ENCODE data around the gene INMT. TPM values are rescaled to one million over a fixed set of nuclear protein-coding genes. Genes with fewer than 3 reads are reported as not detected.

Gene INMT
- polyA plus RNA-seq, 1 experiment, result 6.6 TPM

DNA sequence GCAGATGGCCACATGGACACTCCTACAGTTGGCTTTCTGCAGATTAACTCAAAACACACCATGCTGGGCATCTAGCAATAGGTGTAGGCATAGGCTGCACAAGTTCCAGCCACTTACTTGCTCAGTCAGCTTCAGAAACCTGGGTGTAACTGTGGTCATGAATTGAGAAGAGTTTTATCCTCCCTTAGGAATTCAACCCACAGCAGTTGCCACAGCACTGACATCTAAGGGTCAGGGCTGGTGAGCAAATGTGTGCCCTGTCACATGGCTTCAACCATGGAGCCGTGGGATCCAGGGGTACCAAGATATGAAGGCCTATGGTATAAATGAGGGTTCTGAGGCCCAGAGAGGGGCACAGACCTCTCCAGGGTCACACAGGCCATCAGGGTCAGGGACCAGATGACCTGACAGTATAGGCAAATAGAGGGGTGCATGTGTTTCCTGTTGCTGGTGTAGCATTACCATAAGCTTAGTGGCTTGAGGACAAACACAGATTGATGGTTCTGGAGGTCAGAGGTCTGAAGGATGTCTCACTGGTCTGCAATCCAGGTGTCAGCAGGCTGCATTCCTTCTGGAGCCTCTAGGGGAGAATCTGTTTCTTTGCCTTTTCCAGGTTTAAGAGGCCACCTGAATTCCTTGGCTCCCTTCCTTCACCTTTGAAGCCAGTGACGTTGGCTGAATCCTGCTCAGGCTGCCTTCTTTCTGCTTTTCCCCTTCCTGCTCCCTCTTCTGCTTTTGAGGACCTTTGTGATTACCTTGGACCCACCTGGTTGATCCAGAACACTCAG is 43.4 kb downstream of the INMT start:
- no peaks in the 10 kb centered on the region for H3K27me3 ChIP-seq (ENCODE audit: control insufficient read depth, insufficient read depth, low read length)

DNA sequence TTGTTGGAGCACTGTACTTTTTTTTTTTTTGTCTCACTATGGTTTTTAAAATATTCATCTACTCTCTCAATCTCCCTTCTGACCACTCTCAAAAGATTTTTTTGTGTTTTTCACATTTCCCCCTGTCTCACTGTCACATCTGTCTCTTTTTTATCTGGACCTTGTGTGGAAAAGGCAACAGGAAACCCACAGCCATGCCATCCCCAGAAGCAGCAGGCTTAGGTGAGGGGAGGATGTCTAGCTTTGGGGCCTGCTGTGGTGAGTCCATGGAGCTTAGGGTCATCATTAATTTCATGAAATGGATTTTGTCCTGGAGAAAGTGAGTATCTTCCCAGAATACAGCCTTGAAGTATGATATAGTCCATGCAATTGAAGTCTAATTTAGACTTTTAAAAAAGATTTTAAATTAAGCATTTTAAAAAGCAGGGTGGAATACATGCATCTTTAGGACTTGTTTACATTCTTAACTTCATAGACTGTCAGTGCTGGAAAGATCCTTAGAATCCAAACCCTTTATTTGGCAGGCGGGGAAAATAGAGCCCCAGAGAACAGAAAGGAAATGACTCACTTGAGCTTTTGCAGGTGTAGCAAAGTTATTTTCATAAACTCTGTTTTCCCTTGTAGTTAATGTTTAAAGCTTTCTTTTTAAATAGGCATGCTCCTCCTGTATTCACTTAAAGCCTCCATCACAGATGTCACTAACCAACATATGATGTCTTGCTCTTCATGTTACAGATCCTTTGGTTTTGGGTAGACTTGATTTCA is 44.4 kb downstream of the INMT start:
- TF ChIP-seq, protein P1, sequence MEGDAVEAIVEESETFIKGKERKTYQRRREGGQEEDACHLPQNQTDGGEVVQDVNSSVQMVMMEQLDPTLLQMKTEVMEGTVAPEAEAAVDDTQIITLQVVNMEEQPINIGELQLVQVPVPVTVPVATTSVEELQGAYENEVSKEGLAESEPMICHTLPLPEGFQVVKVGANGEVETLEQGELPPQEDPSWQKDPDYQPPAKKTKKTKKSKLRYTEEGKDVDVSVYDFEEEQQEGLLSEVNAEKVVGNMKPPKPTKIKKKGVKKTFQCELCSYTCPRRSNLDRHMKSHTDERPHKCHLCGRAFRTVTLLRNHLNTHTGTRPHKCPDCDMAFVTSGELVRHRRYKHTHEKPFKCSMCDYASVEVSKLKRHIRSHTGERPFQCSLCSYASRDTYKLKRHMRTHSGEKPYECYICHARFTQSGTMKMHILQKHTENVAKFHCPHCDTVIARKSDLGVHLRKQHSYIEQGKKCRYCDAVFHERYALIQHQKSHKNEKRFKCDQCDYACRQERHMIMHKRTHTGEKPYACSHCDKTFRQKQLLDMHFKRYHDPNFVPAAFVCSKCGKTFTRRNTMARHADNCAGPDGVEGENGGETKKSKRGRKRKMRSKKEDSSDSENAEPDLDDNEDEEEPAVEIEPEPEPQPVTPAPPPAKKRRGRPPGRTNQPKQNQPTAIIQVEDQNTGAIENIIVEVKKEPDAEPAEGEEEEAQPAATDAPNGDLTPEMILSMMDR (IDR thresholded peaks at IDR 0.05; ENCODE audit: low read depth, low read length), result no peak
- CTCF ChIA-PET, result interaction anchor here (0.7 to 2.8 kb wide), 6 partner anchors 56 to 326 kb away, joined by 3 to 14 read pairs (median 6); no protein-coding TSS in a partner anchor
- Histone ChIP-seq H3K27me3 (ENCODE audit: control insufficient read depth, insufficient read depth, low read length) (no peaks in the 10 kb centered on the region), H3K9me3 (ENCODE audit: control insufficient read depth, insufficient read depth, low read length) (no peaks in the 10 kb centered on the region), H3K4me3 (ENCODE audit: low read depth, low read length) (no peak overlapping the region), H3K27ac (ENCODE audit: low read depth, low read length) (peak overlapping the region; percentile 66)
- peak; percentile 59 for DNase-seq (ENCODE audit: low read depth, low spot score)
- POLR2A ChIA-PET, result interaction anchor here (0.7 to 0.8 kb wide), 3 partner anchors 43 to 70 kb away, joined by 3 to 6 read pairs (median 5); no protein-coding TSS in a partner anchor

More for the DNA sequence above, 43.4 kb downstream of the INMT start:
- POLR2A ChIA-PET, result no interaction called here
- TF ChIP-seq, protein P1 (IDR thresholded peaks at IDR 0.05; ENCODE audit: low read depth, low read length), result no peak
- H3K9me3 ChIP-seq (ENCODE audit: control insufficient read depth, insufficient read depth, low read length), result no peaks in the 10 kb centered on the region
- H3K4me3 ChIP-seq (ENCODE audit: low read depth, low read length), result no peak overlapping the region
- CTCF ChIA-PET, result interaction anchor here (1.6 to 2.8 kb wide), 4 partner anchors 55 to 327 kb away, joined by 5 to 14 read pairs (median 10); no protein-coding TSS in a partner anchor
- H3K27ac ChIP-seq (ENCODE audit: low read depth, low read length), result peak overlapping the region; percentile 66
- DNase-seq (ENCODE audit: low read depth, low spot score), result no peak

DNA sequence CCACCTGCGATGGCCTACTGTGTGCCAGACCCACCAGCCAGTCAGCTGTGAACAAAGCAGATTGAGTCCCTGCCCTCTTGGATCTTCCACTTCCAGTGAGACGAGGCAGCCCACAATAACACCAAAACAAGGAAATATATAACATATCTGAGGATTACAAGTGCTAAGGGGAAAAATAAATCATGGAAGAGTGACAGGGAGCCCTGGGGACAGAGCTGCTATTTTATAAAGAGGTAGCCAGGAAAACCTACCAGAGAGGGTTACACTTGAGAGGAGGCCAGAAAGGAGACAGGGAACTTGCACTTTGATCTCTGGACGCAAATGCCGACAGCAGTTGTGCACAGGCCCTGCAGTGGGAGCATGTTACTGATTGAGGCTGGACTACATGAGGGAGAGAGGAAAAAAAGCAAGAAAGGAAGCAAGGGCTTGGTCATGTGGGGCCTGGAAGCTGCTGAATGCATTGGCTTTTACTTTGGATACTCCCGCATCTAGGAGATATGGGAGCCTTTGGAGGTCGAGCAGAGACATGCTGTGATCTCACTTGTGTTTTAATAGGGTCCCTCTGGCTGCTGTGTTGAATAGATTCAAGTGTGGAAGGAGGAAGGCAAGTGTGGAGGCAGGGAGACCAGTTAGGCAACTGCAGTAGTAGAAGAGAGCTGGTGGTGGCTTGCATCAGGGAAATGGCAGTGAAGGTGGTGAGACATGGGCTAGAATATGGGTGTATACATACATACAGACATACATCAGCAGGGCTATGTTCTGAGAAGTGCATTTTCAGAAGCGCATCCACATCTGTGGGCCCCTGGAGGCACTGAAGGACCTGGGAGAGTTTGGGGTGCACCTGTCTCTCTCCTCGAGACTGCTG is 45.5 kb downstream of the INMT start:
- CTCF ChIA-PET, result interaction anchor here (0.7 to 2.8 kb wide), 5 partner anchors 57 to 325 kb away, joined by 3 to 14 read pairs (median 8); no protein-coding TSS in a partner anchor
- no peaks in the 10 kb centered on the region for H3K27me3 ChIP-seq (ENCODE audit: control insufficient read depth, insufficient read depth, low read length)
- POLR2A ChIA-PET, result interaction anchor here (0.6 to 0.7 kb wide), 2 partner anchors 44 to 138 kb away, joined by 5 to 6 read pairs; no protein-coding TSS in a partner anchor
- no peak overlapping the region for H3K4me3 ChIP-seq (ENCODE audit: low read depth, low read length)
- no peak for DNase-seq (ENCODE audit: low read depth, low spot score)
- TF ChIP-seq, protein P1 (IDR thresholded peaks at IDR 0.05; ENCODE audit: low read depth, low read length), result no peak
- H3K27ac ChIP-seq (ENCODE audit: low read depth, low read length), result peak overlapping the region; percentile 33
- H3K9me3 ChIP-seq (ENCODE audit: control insufficient read depth, insufficient read depth, low read length), result no peaks in the 10 kb centered on the region

DNA sequence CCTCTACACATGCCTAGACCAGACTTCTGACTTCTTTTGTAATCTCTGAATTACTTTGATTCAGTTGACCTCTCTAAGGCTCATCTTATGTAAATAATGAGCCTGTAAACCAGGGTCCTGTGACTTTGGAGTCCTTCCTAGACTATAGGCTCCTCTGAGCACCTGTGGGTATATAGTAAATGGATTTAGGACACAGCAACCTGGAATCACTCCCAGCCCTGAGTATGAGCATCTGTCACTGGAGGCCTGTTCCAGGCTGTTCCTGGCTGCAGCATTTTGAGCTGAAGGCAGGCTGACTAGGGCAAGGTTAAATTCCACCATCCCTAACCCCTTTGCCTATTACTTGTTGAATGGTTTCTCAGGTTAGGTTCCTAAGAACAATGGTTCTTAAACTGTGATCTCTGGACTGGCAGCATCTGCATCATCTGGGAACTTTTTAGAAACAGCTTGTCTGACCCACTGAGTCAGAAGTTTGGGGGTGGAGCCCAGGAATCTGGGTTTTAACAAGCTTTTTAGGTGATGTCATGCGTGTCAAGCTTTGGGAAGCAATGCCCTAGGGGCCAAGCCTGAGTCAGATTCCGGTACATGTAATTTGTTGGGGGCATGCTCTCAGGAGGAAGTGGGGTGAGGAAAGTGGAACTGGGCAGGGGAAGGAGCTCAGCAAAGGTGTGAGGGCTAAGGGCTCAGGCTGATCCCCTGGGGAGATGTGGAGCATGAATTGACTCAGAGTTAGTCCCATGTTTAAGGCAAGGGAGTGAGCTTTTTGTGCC is 47.5 kb downstream of the INMT start:
- POLR2A ChIA-PET, result interaction anchor here (1.1 to 1.3 kb wide), 2 partner anchors 49 to 323 kb away, joined by 3 to 5 read pairs; no protein-coding TSS in a partner anchor
- DNase-seq (ENCODE audit: low read depth, low spot score), result peak; percentile 75
- CTCF ChIA-PET, result interaction anchor here (0.7 to 2.1 kb wide), 9 partner anchors 20 to 323 kb away, joined by 3 to 32 read pairs (median 6); no protein-coding TSS in a partner anchor
- Histone ChIP-seq H3K27me3 (ENCODE audit: control insufficient read depth, insufficient read depth, low read length) (no peaks in the 10 kb centered on the region), H3K4me3 (ENCODE audit: low read depth, low read length) (no peak overlapping the region), H3K27ac (ENCODE audit: low read depth, low read length) (peak overlapping the region; percentile 77), H3K9me3 (ENCODE audit: control insufficient read depth, insufficient read depth, low read length) (no peaks in the 10 kb centered on the region)
- TF ChIP-seq, protein P1 (IDR thresholded peaks at IDR 0.05; ENCODE audit: low read depth, low read length), result no peak
